NCI-H526 treated with DMSO at 0.1 percent for 48 hours (cell line): Measurements from ENCODE around the gene TUT1.
"Not testable (repeated sequence)": the region's sequence is repeated elsewhere in the genome, so short reads cannot be mapped to it uniquely, and the experiment has no call there.

ENCODE experiments used
- DNase-seq: peaks from one replicate; lab custom pipeline; 2025; lab: John Stamatoyannopoulos, UW

The TUT1 gene

DNA sequence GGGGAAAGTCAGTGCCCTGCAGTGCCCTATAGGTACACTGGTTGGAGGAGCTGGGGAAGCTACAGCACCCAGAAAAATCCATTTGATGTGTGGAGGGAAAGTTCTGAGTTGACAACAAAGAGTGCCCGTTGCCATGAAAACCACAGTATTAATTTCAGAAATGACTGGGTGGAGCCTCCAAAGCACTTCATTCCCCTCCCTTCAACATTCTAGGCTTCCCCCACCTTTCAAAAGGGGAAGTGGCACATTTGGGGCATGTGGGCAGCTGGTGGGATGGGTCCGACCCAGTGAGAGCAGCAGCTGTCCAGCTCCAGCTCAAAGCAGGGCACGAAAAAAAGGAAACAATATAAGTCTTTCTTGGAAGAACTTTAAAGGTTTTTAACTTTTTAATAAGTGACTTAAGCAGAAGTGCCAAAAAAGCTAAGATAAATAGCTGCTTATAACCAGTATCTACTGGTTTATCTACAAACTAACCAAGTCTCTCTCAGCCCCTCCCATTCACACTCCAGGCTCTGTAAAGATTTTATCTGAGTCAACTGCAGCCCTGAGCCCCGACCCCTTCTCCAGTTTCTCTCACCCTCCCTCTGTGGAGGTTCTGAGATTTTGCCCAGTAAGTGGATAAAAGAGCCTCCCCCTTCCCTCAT is 35.7 kb downstream of the TUT1 start:
- no peak for DNase-seq

DNA sequence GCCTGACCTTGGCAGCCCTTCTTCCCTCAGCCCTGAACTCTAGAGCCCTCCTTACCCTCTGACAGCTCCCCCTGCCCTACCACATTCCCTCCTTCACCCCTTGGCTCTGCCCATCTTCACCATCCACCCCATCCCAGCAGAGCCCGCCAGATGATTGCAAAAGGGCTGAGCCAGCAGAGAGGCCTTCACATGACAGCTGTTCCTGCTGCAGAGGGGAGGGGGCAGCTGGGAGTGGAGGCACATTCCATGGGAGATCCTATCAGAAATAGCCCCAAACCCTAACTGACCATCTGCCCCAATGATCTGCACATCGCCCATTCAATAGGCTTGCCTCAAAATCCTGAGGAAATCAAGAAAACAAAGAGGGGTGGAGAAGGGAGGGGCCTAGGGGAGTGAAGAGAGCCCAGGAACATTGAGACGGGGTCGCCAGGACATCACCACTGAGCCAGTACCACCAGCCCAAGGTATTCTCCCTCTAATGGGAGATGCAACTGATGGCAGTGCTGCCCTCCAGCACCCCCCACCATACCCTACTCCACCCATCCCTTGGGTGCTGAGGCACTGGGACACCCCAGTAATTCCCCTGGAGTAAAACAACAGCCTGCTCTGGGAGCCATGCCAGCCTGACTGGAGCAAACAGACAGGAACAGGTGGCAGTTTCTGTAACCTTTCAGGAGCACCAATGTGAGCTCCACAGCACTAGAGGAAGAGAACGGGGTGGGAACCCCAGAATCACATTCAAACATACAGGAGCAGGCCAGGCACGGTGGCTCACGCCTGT is 36.7 kb downstream of the TUT1 start:
- DNase-seq, result no peak

DNA sequence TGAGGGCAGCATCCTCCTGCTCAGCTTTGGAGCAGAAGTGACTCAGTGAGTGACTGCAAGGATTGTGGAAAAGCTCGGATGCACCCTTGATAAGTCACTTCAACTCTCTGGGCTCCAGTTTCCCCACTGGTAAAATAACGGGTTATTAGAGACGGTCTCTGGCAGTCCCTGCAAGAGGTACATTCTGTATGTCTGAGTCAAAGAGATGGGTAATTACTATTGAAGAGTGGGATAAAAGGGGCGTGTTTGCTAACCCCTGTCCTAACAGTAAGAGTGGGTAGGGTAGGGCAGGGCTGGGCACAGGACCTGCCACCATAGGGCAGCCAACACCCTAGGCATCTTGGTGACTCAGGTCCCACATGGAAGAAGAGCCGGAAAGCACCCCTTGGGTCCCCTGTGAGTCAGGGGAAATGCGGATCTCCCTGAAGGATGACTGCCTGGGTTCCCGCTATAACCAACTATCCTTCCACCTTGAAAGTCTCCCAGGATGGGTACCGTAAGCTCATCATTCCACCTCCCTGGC is 37.4 kb downstream of the TUT1 start:
- DNase-seq, result no peak

DNA sequence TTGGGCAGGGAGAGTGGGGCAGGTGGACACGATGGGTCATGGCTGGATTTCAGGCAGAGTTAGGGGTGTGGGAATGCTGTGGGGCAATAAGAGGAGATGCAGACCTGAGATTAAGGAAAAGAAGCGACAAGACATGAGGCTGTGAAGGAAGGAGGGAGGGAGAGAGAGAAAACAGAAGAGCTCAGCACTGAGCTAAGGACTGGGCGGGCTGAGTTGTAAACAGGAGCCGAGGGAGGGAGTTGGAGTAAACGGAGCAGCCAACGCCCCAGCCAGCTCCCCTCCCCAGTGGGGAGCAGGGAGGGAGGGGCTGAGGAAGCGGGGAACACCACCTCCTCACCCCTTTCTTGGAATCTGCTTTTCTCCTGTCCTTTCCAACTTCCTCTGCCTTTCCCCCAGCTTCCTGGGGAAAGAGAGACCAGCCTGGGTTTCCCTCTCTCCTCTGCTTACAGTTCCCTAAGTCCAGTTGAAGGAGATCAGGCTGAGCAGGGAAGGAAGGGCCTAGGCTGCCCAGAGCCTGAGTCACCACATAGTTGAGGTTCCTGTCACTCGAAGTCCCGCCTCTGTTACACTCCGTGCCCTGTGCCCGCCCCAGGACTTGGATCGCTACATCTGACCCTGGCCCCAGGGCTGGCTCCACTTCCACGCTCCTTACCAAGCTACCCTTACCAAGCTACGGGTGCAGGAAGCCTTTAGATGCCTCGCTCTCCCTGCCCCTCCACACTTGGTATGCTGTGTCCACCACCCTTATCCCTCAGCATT is 38.1 kb downstream of the TUT1 start:
- DNase-seq, result no peak

DNA sequence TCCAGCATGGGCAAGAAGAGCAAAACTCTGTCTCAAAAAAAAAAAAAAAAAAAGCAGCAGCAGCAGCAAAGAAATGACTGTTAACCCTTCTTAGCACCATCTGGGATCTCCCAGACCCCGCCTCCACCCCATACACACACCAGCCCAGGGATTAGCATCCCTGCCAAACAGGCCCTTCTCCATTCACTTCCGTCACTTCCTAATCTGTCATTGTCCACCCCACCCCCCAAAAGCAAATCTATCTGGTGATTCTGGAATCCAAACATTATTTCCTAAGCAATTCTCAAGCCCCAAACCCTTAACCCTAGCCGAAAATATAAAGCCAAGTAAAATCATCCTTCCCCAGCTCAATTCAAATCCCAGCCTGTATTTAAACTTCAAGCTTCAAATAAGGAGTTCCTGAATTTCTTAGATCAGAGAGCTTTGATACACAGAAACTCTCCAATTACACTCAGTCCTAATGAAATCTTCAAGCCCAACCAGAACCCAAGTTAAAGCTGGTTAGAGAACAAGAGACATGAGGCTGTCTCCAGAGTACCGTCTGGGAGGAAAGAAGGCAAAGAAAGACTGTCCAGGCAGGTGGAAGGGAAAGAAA is 38.7 kb downstream of the TUT1 start:
- no peak for DNase-seq

DNA sequence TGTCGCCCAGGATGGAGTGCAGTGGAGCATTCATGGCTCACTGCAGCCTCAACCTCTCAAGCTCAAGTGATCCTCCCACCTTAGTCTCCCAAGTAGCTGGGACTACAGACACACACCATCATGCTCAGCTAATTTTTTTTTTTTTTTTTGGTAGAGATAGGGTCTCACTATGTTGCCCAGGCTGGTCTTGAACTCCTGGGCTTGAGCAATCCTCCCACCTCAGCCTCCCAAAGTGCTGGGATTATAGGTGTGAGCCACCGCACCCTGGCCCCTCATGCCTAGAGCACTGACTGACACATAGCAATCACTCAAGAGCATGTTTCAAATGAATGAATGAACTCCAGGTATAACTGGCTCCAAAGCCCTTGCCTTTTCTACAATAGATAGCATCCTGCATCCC is 40.8 kb downstream of the TUT1 start:
- DNase-seq, result not testable (repeated sequence)

DNA sequence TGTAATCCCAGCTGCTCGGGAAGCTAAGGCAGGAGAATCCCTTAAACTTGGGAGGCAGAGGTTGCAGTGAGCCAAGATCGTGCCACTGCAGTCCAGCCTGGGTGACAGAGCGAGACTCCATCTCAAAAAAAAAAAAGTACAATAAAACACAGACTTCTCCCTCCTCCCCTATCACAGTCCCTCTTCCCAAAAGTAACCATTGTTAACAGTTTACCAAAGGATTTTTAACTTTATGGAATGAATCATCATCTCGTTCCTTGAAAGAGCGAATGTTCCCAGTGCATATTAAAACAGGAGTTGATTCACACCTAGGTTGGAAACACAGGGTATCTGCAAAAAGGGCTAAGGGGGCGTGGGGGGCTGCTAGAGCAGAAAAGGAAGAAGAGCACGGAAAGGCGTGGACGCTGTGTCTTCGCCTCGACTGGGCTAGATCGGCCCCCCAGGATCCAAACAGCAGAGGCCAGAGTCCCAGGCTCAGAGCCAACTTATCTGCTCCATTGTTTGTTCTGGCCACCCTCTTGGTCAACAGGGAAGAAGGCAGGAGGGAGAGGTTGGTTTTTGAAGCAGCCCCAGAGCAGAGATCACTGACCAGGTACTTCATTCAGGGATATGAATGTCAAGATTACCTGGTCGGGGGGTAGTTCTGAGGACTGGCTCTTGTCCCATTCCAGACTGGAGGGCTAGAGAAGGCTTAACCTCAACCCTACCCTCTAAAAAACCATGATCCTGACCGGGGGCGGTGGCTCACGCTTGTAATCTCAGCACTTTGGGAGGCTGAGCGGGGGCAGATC is 42.6 kb downstream of the TUT1 start:
- no peak for DNase-seq

DNA sequence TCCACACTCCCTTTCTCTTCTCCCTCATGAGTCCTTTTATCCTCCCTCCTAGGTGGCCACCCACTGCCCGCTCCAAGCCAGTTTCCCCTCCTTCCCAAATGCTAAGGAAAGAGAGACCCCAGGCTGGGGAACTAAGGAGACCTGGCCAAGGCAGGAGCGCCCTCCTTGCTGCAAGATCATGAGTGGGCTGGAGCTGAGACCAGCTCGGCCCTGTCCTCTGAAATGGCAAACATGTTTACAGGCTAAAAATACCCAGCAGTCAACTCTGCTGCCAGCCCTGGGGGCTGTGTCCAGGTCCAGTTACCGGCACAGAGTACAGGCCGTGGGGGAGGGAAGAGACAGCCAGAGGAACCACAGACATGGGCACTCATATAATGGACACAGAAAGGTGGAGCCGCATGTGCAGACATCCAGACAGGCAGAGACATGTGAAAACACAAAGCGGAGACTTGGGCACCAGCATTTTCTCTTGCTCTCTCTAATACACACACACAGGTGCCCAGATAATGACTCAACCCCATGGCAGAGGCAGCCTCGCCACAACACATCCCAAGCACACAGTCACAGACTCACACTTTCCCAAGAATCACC is 43.5 kb downstream of the TUT1 start:
- DNase-seq, result peak; percentile 36

DNA sequence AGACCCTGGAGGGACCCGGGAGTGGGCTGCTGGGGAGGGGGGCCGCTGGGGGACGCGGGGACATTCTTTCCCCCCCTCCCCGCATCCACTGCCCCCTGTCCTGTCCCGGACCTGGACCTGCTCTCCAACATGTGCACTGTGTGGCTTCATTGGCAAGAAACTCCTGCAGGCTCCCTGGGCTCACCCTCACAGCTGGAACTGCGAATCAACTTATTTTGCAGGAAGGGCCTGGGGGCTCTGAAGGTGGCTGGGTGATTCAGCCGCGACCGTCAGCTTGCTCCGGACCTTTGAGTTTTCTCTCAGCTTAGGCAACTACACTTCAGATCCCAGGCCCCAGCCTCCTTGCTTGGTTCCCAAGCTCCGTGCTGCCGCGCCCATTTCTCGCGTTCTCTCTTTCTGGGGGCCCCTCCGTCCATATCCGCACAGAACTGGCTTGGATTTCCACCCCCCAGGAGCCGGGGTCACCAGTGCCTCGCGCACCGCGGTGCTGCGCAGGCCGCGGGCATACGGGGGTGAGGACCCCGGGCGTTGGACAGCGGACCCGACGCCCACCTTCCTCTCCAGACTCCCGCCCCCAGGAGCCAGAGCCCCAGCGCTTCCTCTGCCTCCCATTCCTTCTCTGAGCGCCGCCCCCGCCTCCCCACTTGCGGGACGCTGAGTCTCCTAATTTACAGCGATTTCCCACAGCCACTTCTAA is 44.2 kb downstream of the TUT1 start:
- DNase-seq, result peak; percentile 70

DNA sequence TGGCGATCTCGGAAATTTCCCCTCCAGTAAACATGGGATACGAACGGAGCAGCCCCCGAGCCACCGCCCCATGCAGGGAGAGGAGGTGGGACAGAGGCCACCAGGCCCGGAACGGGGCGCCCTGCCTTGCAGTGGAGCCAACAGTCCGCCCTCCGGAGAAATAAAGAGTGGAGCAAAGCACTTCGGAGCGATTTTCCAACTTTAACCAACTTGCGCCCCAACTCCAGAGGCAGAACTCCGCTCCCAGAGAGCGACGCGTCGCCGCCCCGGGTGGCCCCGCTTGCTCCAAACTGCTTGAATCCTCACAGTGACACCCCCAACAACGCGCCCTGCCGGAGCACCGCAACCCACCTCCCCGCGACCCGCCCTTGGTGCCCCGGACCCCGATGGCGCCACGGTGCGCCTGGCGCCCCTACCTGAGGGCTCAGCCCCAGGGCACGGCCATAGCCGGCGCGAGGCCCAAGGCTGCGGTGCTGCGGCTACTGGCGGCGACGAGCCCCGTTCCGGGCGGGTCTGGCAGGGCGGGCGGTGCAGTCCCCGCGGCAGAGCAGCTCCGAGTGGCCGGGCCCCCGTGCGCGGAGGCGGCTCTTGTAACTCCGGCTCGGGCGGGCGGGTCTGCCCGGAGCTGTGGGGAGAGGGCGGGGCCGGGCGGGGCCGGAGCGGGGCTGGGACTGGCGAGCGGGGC is 44.9 kb downstream of the TUT1 start, which contains the start of gene AHNAK:
Gene AHNAK (minus strand): TSS at position 563 of the 685 bp plus-strand sequence. CDS start 10,708 bp downstream, outside the sequence.
- DNase-seq, result peak; percentile 71

DNA sequence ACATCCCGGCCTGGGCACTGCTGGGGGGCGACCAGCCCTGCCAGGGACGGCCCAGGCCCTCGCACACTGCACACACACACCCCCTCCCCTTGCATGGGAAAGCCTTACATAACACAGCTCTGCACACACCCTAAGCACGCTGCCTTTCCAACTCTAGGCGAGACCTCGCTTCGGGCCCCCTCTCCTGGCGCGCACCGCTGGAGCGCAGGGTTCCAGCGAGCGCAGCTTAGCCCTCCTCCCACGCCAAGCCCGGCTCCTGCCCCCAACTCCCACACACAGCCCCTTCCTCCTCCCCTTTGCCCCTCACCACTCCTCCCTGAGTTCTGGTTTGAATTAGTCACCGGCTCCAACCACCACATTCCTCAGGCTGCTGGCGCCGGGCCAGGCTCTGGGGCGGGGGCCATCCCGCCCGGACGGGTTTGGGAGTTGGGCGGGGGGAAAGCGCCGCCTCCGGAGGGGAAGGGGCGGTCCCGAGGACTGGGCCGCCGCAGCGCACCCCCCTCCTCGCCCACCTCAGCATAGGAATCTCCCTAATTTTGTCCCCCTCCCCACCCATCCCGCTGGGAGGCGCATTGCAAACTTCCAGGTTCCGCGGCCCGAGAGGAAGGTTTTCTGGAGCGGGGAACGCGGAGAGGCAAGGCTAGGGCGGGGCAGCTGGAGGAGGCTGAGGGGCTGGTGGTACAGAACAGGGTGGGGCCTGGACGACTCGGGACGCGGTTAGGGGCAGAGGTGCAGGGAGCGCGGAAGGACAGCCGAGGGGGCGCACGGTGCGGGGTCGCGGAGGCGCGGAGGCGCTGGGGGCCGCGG is 45.7 kb downstream of the TUT1 start:
- peak; percentile 81 for DNase-seq

DNA sequence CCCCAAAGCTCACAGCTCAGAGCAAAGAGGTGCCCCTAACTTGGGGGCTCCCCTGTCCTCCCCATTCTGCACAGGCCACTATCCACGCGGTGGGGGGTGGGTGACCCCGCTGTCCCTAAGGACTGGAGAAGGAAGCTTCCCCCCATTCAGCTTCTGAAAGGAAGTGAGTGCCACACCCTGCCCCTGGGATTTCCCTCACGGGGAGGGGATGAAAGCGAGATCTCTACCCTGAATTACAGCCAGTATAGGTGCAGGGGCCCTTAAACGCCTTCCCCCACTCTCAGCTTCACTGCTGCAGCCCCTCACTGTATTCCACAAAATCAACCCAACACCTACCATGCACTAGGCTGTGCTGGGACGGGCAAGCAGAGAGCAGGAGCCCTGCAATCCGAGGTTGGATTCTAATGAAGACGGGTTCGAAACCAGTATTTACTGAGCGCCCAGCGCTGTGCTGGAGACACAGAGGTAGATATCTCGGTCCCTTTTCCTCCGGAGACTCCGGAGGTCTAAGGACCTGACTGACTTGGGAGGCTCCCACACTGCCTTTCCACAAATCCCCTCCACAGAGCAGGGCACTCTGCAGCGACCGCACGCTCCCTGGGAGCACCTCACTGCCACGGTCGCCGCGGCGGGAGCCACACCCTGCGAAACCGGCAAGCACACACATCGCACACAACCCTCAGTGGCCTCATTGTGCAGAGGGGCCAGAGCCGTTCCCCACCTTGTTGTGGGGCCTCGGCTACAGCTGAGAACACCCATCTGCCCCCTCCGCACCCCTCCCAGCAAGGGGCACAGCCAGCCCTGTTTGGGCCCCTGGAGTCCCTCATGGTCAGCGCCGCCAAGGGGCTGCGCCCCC is 46.5 kb downstream of the TUT1 start:
- peak; percentile 73 for DNase-seq

DNA sequence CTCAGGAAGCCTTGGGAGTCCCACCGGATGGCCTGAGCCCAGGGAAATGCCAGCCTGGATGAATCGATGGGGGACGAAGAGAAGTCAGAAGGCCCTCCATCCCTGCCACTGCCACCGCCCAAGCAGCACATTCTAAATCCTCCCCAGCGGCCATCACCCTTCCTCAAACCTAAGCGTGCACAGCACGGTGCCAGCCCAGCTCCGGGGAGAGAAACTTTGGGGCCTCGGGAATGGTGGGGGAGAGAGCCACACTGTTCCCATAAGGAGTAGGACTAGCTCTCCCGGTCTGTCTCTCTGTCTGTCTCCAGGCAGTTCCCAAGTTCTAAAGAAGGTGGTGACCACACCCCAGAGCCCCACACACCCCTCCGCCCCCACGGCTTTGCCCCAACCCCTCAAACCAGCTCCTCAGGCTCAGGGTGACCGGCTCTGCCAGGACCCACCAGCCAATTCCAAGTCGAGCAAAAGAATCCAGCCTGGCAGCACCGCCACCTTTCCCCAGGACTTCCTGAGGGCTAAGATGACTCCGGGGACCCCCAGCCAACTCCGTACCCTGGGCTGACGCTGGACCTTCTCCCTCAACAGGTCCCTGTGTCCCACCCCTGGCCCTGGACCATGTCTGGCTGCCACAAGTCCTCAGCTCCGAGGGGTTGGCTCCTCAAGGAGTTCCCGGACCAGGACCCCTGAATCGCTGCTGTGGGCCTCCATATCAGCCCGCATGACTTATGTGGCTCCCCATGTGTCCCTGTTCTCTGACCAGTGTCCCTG is 47.5 kb downstream of the TUT1 start:
- DNase-seq, result no peak

DNA sequence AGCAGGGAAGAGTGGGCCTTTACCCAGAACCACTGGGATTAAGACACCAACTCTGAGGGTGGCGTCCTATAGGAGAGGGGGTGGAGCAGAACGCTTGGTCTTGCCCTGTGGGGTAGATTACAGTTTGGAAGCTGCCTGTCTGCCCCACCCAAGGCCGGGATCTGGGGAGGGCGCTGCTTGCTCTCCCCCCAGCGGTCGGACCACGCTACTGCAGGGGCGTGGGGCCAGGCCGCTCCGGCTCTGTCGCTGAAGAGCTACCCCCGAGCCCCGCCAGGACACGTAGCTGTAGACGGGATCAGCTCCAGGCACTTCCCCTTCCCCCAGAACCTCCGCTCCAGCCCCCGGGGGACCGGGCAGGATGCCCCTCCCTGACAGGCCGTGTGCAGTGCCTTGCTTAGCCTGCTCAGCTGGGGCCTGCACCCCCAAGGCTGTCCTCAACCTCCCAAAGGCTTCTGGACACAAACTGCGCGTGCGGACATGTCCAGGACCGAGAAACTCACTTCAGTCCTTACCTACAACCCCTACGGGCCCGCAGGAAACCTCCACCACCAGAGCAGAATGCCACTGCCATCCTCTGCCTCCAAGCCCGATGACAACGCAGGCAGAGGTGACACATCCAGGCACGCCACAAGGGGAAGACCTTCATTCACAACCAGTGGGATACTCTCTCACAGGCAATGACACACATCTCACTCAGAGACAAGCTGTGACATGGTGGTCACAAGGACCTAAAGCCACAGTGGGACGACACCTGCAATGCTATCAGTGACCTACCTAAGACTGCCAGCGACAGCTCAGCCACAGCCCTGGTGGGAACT is 48.4 kb downstream of the TUT1 start:
- peak; percentile 88 for DNase-seq

DNA sequence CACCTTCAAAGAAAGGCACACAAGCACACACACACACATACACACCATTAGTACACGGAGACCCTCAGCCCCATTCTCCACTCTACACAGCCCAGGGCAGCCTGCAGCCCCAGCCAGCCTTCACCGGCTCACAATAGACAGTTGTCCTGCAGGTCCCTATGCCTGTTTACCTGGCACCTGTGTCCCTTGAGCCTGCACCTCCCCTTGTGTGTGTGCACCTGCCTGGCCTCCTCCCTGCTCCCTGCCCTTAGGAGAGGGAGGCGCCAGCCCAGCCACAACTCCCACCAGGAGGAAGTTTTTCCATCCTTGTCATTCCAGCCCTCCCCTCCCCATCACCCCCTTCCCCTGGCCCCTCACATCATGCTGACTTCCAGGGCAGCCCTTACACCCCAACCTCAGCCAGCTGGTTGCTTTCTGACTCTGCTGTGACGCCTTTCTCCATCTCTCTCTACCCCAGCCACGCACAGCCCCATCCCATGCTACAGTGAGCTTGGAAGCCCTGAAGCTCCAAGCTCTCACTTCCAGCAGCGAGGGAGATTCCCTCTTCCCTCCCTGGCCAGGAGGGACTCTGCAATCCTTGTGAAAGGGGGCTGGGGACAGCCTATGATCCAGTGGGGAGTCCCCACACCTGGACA is 49.1 kb downstream of the TUT1 start:
- DNase-seq, result peak; percentile 85
